HL-60 (cell line): ENCODE measurements around the gene PTGS1.
"Not testable (repeated sequence)": the region's sequence is repeated elsewhere in the genome, so short reads cannot be mapped to it uniquely, and the experiment has no call there.

Experiments
- DNase-seq, 2 experiments: peaks; one replicate each; pipeline ENCODE4 v3.0.0-alpha.2; 2010 to 2020; ENCODE audit warnings: low read depth in 1 of 2, low spot score in 1 of 2
- H3K27ac ChIP-seq: fragments of 250-450 bp; sonication (Bioruptor Pico); replicated peaks from 2 replicates; pipeline ENCODE4 v1.5.1; 2020; ENCODE audit warnings: mild to moderate bottlenecking, moderate library complexity
- H3K27me3 ChIP-seq: fragments of 250-450 bp; sonication (Bioruptor Pico); 2 replicates; pipeline ENCODE4 v1.5.1; 2021; ENCODE audit warnings: mild to moderate bottlenecking, moderate library complexity; ENCODE audit not compliant: insufficient read depth, poor library complexity, severe bottlenecking
- H3K4me3 ChIP-seq: replicated peaks from 2 replicates; pipeline ENCODE4 v1.5.1; 2011; ENCODE audit warnings: mild to moderate bottlenecking, control low read depth, low read length; ENCODE audit not compliant: insufficient read depth
- CTCF ChIP-seq: IDR thresholded peaks from one replicate; pipeline ENCODE4 v1.5.1; 2011; ENCODE audit warnings: low read length, control low read depth, inconsistent platforms; ENCODE audit not compliant: insufficient read depth
- GABPA ChIP-seq: IDR thresholded peaks from 2 replicates; pipeline ENCODE4 v1.6.1; 2012; ENCODE audit warnings: low read depth
- POLR2AphosphoS5 ChIP-seq: IDR thresholded peaks from 2 replicates; pipeline ENCODE4 v1.6.1; 2012; ENCODE audit warnings: low read depth
- SPI1 ChIP-seq: IDR thresholded peaks from 2 replicates; pipeline ENCODE4 v1.6.1; 2012; ENCODE audit warnings: low read depth, mild to moderate bottlenecking, borderline replicate concordance
- TF ChIP-seq, protein P1 (sequence below): IDR thresholded peaks from 2 replicates; pipeline ENCODE4 v1.6.1; 2012; ENCODE audit warnings: low read depth; ENCODE audit not compliant: insufficient replicate concordance

The PTGS1 gene

DNA sequence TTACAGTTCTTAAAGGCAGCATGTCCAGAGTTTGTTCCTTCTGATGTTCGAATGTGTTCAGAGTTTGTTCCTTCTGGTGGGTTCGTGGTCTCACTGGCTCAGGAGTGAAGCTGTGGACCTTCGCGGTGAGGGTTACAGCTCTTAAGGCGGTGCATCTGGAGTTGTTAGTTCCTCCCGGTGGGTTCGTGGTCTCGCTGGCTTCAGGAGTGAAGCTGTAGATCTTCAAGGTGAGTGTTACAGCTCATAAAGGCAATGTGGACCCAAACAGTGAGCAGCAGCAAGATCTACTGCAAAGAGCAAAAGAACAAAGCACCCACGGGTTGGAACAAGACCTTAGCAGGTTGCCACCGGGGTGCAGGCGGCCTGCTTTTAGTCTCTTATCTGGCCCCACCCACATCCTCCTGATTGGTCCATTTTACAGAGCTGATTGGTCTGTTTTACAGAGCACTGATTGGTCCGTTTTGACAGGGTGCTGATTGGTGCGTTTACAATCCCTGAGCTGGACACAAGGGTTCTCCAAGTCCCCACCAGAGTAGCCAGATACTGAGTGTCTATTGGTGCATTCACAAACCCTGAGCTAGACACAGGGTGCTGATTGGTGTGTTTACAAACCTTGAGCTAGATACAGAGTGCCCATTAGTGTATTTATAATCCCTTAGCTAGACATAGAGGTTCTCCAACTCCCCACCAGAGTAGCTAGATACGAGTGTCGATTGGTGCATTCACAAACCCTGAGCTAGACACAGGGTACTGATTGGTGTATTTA, 34.7 kb downstream of the PTGS1 start:
- H3K27ac ChIP-seq, H3K4me3 ChIP-seq, DNase-seq, H3K27me3 ChIP-seq: not testable (repeated sequence)

DNA sequence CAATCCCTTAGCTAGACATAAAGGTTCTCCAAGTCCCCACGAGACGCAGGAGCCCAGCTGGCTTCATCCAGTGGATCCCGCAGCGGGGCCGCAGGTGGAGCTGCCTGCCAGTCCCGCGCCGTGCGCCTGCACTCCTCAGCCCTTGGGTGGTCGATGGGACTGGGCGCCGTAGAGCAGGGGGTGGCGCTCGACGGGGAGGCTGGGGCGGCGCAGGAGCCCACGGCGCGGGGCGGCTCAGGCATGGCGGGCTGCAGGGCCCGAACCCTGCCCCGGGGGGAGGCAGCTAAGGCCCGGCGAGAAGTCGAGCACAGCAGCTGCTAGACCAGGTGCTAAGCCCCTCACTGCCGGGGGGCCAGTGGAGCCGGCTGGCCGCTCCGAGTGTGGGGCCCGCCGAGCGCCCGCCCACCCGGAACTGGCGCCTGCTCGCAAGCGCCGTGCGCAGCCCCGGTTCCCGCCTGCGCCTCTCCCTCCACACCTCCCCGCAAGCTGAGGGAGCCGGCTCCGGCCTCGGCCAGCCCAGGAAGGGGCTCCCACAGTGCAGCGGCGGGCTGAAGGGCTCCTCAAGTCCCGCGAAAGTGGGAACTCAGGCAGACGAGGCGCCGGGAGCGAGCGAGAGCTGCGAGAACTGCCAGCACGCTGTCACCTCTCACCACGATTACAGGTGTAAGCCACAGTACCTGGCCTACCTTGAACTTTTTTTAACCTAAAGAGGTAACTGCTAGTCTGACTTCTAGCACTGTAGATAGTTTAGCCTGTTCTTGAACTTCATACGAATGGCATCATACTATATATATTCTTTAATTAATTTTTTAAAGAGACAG, 35.5 kb downstream of the PTGS1 start:
- TF ChIP-seq POLR2AphosphoS5 (no peak), SPI1 (no peak), GABPA (no peak)
- TF ChIP-seq, protein P1, sequence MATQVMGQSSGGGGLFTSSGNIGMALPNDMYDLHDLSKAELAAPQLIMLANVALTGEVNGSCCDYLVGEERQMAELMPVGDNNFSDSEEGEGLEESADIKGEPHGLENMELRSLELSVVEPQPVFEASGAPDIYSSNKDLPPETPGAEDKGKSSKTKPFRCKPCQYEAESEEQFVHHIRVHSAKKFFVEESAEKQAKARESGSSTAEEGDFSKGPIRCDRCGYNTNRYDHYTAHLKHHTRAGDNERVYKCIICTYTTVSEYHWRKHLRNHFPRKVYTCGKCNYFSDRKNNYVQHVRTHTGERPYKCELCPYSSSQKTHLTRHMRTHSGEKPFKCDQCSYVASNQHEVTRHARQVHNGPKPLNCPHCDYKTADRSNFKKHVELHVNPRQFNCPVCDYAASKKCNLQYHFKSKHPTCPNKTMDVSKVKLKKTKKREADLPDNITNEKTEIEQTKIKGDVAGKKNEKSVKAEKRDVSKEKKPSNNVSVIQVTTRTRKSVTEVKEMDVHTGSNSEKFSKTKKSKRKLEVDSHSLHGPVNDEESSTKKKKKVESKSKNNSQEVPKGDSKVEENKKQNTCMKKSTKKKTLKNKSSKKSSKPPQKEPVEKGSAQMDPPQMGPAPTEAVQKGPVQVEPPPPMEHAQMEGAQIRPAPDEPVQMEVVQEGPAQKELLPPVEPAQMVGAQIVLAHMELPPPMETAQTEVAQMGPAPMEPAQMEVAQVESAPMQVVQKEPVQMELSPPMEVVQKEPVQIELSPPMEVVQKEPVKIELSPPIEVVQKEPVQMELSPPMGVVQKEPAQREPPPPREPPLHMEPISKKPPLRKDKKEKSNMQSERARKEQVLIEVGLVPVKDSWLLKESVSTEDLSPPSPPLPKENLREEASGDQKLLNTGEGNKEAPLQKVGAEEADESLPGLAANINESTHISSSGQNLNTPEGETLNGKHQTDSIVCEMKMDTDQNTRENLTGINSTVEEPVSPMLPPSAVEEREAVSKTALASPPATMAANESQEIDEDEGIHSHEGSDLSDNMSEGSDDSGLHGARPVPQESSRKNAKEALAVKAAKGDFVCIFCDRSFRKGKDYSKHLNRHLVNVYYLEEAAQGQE, result no peak
- no peak for DNase-seq
- Histone ChIP-seq H3K27me3 (no peaks in the 10 kb centered on the region), H3K4me3 (no peak overlapping the region), H3K27ac (no peak overlapping the region)

DNA sequence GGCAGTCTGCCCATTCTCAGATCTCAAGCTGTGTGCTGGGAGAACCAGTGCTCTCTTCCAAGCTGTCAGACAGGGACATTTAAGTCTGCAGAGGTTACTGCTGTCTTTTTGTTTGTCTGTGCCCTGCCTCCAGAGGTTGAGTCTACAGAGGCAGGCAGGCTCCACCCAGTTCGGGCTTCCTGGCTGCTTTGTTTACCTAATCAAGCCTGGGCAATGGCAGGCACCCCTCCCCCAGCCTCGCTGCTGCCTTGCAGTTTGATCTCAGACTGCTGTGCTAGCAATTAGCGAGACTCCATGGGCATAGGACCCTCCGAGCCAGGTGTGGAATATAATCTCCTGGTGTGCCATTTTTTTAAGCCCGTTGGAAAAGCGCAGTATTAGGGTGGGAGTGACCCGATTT, 43.3 kb downstream of the PTGS1 start:
- not testable (repeated sequence) for DNase-seq, H3K27ac ChIP-seq, H3K4me3 ChIP-seq, H3K27me3 ChIP-seq

DNA sequence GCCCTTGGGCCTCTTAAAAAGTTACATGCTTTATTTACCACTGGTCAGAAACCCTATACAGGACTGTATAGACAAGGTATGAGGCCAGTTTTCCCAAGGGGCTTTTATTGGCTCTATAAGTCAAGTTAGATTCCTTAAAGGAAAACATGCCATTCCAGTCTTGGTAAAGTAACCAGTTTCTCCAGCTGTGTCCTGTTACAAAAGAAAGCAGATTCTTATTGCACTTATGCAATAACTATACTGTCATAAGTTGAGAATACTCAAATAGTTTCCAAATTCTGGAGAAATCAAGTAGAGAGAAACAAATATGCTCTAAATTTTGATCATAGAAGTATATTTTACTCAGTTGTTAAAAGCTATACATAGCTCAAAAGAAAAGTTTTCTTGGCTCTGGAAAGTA, 47.2 kb downstream of the PTGS1 start:
- H3K4me3 ChIP-seq, result no peak overlapping the region
- no peaks in the 10 kb centered on the region for H3K27me3 ChIP-seq
- no peak overlapping the region for H3K27ac ChIP-seq
- DNase-seq, result no peak
- TF ChIP-seq GABPA (no peak), SPI1 (no peak), POLR2AphosphoS5 (no peak), CTCF (no peak)
- TF ChIP-seq, protein P1, result no peak

GRCh38 chr9:122420315-122420714, 49.5 kb downstream of the PTGS1 start:
- no peak overlapping the region for H3K27ac ChIP-seq
- no peak for TF ChIP-seq POLR2AphosphoS5
- no peak for TF ChIP-seq SPI1
- no peak for TF ChIP-seq GABPA
- TF ChIP-seq, protein P1, result no peak
- no peak for TF ChIP-seq CTCF
- no peaks in the 10 kb centered on the region for H3K27me3 ChIP-seq
- no peak overlapping the region for H3K4me3 ChIP-seq
- DNase-seq, result no peak
